HFF-Myc (cell line): ENCODE measurements around the gene GAP43.

Experiments
- DNase-seq: peaks from one replicate; pipeline ENCODE4 v3.0.0-alpha.2; 2011; ENCODE audit warnings: low read depth; ENCODE audit errors: extremely low read depth
- H3K4me3 ChIP-seq: replicated peaks from 2 replicates; pipeline ENCODE4 v1.5.1; 2011; ENCODE audit warnings: low read depth, mild to moderate bottlenecking, control low read depth, low read length
- CTCF ChIP-seq: IDR thresholded peaks from 2 replicates; pipeline ENCODE4 v1.5.1; 2012; ENCODE audit warnings: mild to moderate bottlenecking, low read depth, low read length, control low read depth; ENCODE audit errors: missing control alignments

The GAP43 gene

GRCh38 chr3:115692887-115693524 lies 69.7 kb downstream of the GAP43 start:
- DNase-seq = peak; percentile 70
- H3K4me3 ChIP-seq = no peak overlapping the region

GRCh38 chr3:115693868-115694267 lies 70.6 kb downstream of the GAP43 start:
- no peak for TF ChIP-seq CTCF
- no peak for DNase-seq
- no peak overlapping the region for H3K4me3 ChIP-seq

More at GRCh38 chr3:115692887-115693524, 69.7 kb downstream of the GAP43 start:
- TF ChIP-seq CTCF = peak; percentile 71

GRCh38 chr3:115695090-115695489 lies 71.8 kb downstream of the GAP43 start:
- no peak for DNase-seq
- no peak for TF ChIP-seq CTCF
- no peak overlapping the region for H3K4me3 ChIP-seq

GRCh38 chr3:115697263-115698053 lies 74.1 kb downstream of the GAP43 start:
- no peak for TF ChIP-seq CTCF
- no peak overlapping the region for H3K4me3 ChIP-seq
- no peak for DNase-seq

- H3K4me3 ChIP-seq = no peak overlapping the region
- TF ChIP-seq CTCF = no peak
- no peak for DNase-seq
Measured at GRCh38 chr3:115698851-115699591, 75.7 kb downstream of the GAP43 start.

- DNase-seq = no peak
- TF ChIP-seq CTCF = no peak
- H3K4me3 ChIP-seq = no peak overlapping the region
Measured at GRCh38 chr3:115699706-115700105, 76.4 kb downstream of the GAP43 start.
